Pancreas (tissue), 10 donors: Measurements from ENCODE around the gene SLC49A3. TPM values are rescaled to one million over a fixed set of nuclear protein-coding genes. Genes with fewer than 3 reads are reported as not detected.
"Not testable (repeated sequence)": the region's sequence is repeated elsewhere in the genome, so short reads cannot be mapped to it uniquely, and the experiment has no call there.

ENCODE experiments used
- ATAC-seq, 4 donors: fragments of 200-7000 bp; cut with Tn5 transposase; one replicate each; pipeline versions ENCODE4 v1.8.0 to v1.9.1; 2020; ENCODE audit warnings: mild to moderate bottlenecking in 4 of 4, moderate library complexity in 4 of 4
- DNase-seq, 6 donors: peaks; one replicate each; pipeline ENCODE4 v3.0.0-alpha.2; 2020
- FAIRE-seq: peaks from 2 replicates; lab custom pipeline; 2012; peaks lifted over from hg19 to GRCh38; lab: Jason Lieb, UNC
- H3K27ac ChIP-seq, 4 donors: fragments of 200-600 bp; sonication (generic); 1 replicate in 3 of 4; 2 replicates in 1 of 4; pipeline versions ENCODE4 v1.5.0 to v1.8.0; 2020
- H3K27me3 ChIP-seq, 4 donors: fragments of 200-600 bp; one replicate each; pipeline ENCODE4 v1.8.0; 2021
- H3K36me3 ChIP-seq, 3 donors: fragments of 200-600 bp; sonication (generic) in 1 of 3; one replicate each; pipeline versions ENCODE4 v1.5.0 to v1.8.0; 2020 to 2021
- H3K4me1 ChIP-seq, 3 donors: fragments of 200-600 bp; one replicate each; pipeline ENCODE4 v1.8.0; 2021
- H3K4me3 ChIP-seq, 4 donors: fragments of 200-600 bp; sonication (generic) in 2 of 4; one replicate each; pipeline versions ENCODE4 v1.5.0 to v1.8.0; 2020 to 2021
- H3K9me3 ChIP-seq, 4 donors: fragments of 200-600 bp; one replicate each; pipeline ENCODE4 v1.8.0; 2021
- WGBS, 2 donors: extraction: QIAGEN DNeasy Blood & Tissue Kit; methylation state at CpG; one replicate each; pipeline ENCODE4 v1.1.7; 2013; 5-methylcytosine and 5-hydroxymethylcytosine counted together
- intact Hi-C, 3 donors: fragments of 100-400 bp; cut with DNase I; formaldehyde crosslinking; loops; one replicate each; pipeline versions ENCODE4 v1.11.1 to v1.14.2; 2022
- polyA plus RNA-seq, 2 donors: library from polyadenylated mRNA; stranded (reverse); fragments of 200-250 nt; gene quantifications; one replicate each; pipeline ENCODE4 v1.2.3, GENCODE V29; 2013
- total RNA-seq, 6 donors: library from RNA; stranded (reverse); fragmentation: NEBNext Ultra II Directional in 4 of 6; extraction: Animal tissue kit (Norgen Biotek cat#: 25700) in 4 of 6; gene quantifications; one replicate each; pipeline versions ENCODE4 v1.2.1 to v1.2.4, GENCODE V29; 2021 to 2023
- TF ChIP-seq, protein P1 (sequence below), 4 donors: fragments of 200-600 bp; sonication (generic) in 3 of 4; IDR thresholded peaks; one replicate each; pipeline versions ENCODE4 v1.5.0 to v1.8.0; 2021; ENCODE audit warnings: antibody characterized with exemption in 4 of 4
- donor health status: healthy with polysubstance abuse.
- donor health status: DM: no; HTN: no; CAD: no; lungs with moderate emphysema.
- donor health status: DM: no; HTN: no; CAD: no.
- donor health status: control.
- donor health status: control.
- donor health status: Bipolar disorder and iron deficiency.
- donor health status: DM: yes; HTN: yes; CAD: no.
- donor health status: DM: no; HTN: no; CAD: no.
- donor health status: DM: no; HTN: no; CAD: no.
- donor health status: DM: yes; HTN: yes; CAD: no.

SLC49A3 gene
- total and polyA plus RNA-seq, 8 donors: 3.3 to 20.8 (median 6.1) TPM

DNA sequence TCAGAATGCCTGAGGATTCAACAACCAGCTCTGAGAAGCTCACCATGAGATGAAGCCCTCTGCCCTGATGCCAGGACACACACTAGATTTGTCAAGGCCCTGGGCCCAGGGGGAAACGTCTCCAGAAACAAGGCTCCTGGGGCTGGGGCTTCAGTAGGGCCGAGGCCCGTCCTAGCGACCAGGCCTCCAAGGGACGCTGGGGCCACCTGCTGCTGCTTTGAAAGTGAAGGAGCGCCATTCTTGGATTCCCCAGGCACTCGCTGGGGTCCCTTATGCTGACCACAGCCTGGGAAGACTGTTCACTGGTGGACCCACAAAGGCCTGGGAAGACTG, 39.7 kb downstream of the SLC49A3 start:
- no peak overlapping the region for H3K4me3 ChIP-seq
- no peaks in the 10 kb centered on the region for H3K36me3 ChIP-seq
- no peak for ATAC-seq
- H3K27ac ChIP-seq: no peak overlapping the region
- DNase-seq: no peak
- no peaks in the 10 kb centered on the region for H3K4me1 ChIP-seq
- intact Hi-C loops: no loop called here
- no peak for FAIRE-seq
- 85 to 90% methylated on average over 7 of the region's 7 CpGs for WGBS, 2 donors
- H3K27me3 ChIP-seq: no peaks in the 10 kb centered on the region
- no peaks in the 10 kb centered on the region for H3K9me3 ChIP-seq
- TF ChIP-seq, protein P1, sequence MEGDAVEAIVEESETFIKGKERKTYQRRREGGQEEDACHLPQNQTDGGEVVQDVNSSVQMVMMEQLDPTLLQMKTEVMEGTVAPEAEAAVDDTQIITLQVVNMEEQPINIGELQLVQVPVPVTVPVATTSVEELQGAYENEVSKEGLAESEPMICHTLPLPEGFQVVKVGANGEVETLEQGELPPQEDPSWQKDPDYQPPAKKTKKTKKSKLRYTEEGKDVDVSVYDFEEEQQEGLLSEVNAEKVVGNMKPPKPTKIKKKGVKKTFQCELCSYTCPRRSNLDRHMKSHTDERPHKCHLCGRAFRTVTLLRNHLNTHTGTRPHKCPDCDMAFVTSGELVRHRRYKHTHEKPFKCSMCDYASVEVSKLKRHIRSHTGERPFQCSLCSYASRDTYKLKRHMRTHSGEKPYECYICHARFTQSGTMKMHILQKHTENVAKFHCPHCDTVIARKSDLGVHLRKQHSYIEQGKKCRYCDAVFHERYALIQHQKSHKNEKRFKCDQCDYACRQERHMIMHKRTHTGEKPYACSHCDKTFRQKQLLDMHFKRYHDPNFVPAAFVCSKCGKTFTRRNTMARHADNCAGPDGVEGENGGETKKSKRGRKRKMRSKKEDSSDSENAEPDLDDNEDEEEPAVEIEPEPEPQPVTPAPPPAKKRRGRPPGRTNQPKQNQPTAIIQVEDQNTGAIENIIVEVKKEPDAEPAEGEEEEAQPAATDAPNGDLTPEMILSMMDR (IDR thresholded peaks at IDR 0.05): no peak

DNA sequence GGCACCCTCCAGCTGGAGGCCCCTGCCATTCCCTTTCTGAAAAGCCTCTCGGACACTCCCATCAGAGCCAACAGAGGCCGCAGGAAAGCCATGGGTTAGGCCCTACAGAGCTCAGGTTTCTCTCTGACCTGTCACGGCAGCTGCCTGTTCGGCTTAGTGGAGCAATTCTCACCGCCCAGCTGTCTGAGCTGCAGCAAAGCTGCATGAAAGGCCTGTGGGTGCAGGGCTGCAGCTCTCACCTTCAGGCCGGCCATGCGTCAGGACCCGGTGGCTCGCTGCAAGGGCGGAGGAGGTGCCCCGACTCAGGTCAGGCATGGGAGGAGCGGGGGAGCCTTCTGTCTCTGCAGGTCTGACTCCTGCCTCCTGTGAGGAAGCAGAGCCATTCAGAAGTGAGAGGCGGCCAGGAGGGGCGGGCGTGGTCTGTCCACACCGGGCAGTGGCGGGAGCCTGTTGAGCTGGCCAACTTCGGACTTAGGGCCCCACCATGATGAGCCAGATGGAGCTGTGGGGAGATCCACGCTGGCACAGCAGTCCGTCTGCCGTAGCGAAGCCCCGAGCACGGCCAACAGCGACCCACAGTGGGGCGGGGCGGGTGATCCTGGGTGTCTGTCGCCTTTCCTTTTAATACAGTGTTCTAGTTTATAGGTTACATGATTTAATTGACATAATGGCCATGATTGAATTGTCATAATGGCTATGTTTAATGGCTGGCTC, 40.2 kb downstream of the SLC49A3 start:
- H3K4me3 ChIP-seq: no peak overlapping the region
- DNase-seq: peak in 1 of 6 donors; percentile 17
- intact Hi-C loops: no loop called here
- WGBS, 2 donors: 74 to 81% methylated on average over 28 of the region's 28 CpGs
- H3K27me3 ChIP-seq: no peaks in the 10 kb centered on the region
- H3K4me1 ChIP-seq: no peaks in the 10 kb centered on the region
- H3K36me3 ChIP-seq: no peaks in the 10 kb centered on the region
- H3K27ac ChIP-seq: no peak overlapping the region
- TF ChIP-seq, protein P1 (IDR thresholded peaks at IDR 0.05): no peak
- no peak for ATAC-seq
- H3K9me3 ChIP-seq: no peaks in the 10 kb centered on the region
- FAIRE-seq: no peak

DNA sequence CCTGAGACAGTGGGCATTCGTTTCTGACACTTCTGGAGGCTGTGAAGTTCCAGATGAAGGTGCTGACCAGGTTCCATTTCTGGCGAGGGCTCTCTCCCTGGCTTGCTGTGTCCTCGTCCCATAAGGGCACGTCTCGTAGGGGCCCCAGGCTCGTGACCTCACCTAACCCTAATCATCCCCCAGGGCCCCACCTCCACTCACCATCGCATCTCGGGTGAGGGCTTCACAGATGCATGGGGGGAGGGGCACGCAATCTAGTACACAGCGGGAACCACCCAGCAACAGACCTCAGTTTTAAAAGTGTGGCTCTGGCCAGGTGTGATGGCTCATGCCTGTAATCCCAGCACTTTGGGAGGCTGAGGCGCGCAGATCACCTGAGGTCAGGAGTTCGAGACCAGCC, 41.5 kb downstream of the SLC49A3 start:
- DNase-seq (peak in 1 of 6 donors; percentile 5), ATAC-seq (no peak), FAIRE-seq (no peak)
- H3K4me1 ChIP-seq: no peaks in the 10 kb centered on the region
- H3K27me3 ChIP-seq: no peaks in the 10 kb centered on the region
- intact Hi-C loops: no loop called here
- TF ChIP-seq, protein P1 (IDR thresholded peaks at IDR 0.05): no peak
- no peaks in the 10 kb centered on the region for H3K36me3 ChIP-seq
- no peak overlapping the region for H3K27ac ChIP-seq
- 52 to 64% methylated on average over 13 of the region's 13 CpGs for WGBS, 2 donors
- H3K4me3 ChIP-seq: no peak overlapping the region
- no peaks in the 10 kb centered on the region for H3K9me3 ChIP-seq

DNA sequence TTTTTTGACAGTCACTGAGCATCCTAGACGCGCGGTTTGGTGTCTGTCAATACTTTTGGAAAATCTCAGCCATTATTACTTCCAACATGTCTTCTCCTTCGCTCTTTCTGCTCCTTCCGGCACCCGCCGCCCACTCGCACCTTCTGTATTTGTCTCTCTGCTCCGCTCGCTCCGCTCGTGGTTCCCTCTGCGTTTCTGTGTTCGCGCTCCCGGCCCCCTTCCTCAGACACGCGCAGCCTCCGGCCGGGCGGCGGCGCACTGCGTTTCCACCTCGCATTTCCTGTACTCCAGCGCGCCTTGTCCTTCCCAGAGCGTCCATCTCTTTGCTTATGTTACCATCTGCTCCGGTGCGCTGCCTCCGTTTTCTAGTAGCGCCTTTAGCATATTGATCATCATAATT, 42.5 kb downstream of the SLC49A3 start:
- Histone ChIP-seq H3K4me3 (no peak overlapping the region), H3K36me3 (no peaks in the 10 kb centered on the region), H3K27ac (no peak overlapping the region), H3K4me1 (no peaks in the 10 kb centered on the region), H3K9me3 (no peaks in the 10 kb centered on the region), H3K27me3 (no peaks in the 10 kb centered on the region)
- 59 to 60% methylated on average over 32 of the region's 32 CpGs for WGBS, 2 donors
- intact Hi-C loops: no loop called here
- ATAC-seq (no peak), FAIRE-seq (no peak), DNase-seq (peak in 1 of 6 donors; percentile 6)
- TF ChIP-seq, protein P1 (IDR thresholded peaks at IDR 0.05): no peak

DNA sequence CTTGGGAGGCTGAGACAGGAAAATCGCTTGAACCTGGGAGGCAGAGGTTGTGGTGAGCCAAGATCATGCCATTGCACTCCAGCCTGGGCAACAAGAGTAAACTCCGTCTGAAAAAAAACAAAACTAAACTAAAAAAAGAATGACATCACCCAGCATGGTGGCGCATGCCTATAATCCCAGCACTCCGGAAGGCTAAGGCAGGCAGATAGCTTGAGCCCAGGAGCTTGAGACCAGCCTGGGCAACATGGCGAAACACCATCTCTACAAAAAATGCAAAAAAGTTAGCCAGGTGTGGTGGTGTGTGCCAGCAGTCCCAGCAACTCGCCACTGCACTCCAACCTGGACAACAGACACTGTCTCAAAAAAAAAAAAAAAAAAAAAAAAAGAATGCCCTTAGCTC, 46.6 kb downstream of the SLC49A3 start:
- H3K9me3 ChIP-seq, FAIRE-seq, H3K27ac ChIP-seq, H3K4me1 ChIP-seq, H3K36me3 ChIP-seq, ATAC-seq, H3K4me3 ChIP-seq, H3K27me3 ChIP-seq, intact Hi-C loops, DNase-seq: not testable (repeated sequence)
- WGBS, 2 donors: 72 to 82% methylated on average over 6 of the region's 6 CpGs
